Stimulated activated CD4-positive, alpha-beta T cell treated with anti-CD3 and anti-CD28 coated beads, Interleukin-12 subunit alpha, Interleukin-12 subunit beta, amount 100 ng/mL, for 4 hours (primary cell): Measurements from ENCODE around the gene WNT1.

Experiments used
- DNase-seq: peaks from one replicate; pipeline ENCODE4 v3.0.0-alpha.2; 2020

The WNT1 gene

DNA sequence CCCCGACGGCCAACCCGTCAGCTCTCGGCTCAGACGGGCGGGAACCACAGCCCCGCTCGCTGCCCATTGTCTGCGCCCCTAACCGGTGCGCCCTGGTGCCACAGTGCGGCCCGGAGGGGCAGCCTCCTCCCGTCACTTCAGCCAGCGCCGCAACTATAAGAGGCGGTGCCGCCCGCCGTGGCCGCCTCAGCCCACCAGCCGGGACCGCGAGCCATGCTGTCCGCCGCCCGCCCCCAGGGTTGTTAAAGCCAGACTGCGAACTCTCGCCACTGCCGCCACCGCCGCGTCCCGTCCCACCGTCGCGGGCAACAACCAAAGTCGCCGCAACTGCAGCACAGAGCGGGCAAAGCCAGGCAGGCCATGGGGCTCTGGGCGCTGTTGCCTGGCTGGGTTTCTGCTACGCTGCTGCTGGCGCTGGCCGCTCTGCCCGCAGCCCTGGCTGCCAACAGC lies at the start of gene WNT1:
TSS of gene WNT1 (plus strand) at position 32 of the 450 bp plus-strand sequence. CDS start at position 361, 329 bp downstream.
- no peak for DNase-seq

DNA sequence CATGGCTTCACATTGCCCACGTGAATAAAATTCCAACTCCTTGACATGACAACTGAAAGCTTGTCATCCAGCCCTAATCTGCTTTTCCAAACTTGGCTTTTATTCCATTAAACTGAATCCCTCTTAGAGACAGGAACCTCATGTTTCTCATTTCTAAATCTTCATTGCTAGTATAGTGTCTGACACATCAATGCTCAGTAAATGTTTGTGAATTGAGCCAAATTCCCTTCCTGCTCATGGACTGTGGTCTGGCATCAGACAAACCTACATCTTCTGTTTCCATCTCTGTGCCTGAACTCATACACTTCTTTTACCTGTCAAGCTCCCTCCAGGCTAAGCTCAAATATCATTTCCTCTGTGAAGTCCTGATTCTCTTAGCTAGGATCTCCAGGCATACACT lies 48.6 kb upstream of the WNT1 start:
- no peak for DNase-seq

- DNase-seq: no peak
Measured at GRCh38 chr12:48930475-48930874, 47.6 kb upstream of the WNT1 start.

DNA sequence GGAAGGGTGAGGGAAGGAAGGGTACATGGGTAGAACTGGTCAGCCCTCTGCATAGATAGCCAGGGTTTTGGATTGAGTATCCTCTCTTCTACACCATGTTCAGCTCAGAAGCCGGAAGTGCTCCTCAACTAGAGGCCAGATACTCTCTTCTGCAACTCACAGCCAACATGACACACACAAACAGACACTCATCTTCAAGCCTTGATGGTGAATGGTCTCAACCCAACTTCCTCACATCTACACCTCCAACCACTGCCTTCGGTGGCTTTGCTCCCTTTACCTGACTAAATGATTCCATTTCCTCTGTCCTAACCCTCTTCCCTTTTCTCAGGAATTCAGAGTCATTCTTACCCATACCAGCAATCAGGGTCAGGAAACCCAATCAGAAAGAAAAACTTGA lies 45.2 kb upstream of the WNT1 start:
- DNase-seq: no peak

GRCh38 chr12:48933664-48934311 lies 44.3 kb upstream of the WNT1 start:
- no peak for DNase-seq

DNA sequence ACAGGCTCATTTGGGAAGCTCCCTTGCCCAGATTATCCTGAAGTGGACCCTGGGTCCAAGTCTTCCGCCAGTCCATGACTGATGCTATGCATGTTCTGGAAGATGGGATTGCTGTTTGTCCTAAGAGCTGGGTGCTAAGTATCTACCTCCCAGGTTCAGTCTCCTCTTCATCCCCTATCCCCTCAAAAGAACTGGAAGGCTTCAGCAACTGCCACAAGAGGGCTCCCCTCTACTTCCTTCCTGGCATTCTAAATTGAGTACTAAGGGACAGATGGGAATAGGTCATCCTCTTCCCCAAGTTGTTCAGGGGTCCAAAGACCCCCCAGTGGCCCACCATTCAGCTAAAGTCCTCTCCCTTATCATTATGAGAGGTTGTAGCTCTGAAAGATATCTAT lies 43.8 kb upstream of the WNT1 start:
- no peak for DNase-seq

GRCh38 chr12:48936379-48936979 lies 41.6 kb upstream of the WNT1 start:
- peak; percentile 82 for DNase-seq

DNA sequence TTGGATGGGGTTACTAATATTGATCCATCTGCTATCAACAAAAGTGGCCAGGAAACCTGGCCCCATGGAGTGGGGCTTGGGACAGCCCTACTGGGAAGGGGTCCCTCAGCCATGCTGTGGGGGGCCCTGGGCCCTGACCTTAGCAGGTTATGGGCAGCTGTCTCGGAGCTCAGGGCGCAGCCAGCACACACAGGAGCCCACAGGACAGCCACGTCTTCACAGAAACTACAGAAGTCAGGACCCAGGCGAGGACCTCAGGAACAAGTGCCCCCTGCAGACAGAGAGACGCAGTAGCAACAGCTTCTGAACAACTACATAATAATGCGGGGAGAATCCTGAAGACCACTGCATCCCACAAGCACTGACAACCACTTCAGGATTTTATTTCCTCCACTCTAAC lies 41.0 kb upstream of the WNT1 start:
- no peak for DNase-seq

- DNase-seq: no peak
Measured at GRCh38 chr12:48938805-48939204, 39.3 kb upstream of the WNT1 start.

- no peak for DNase-seq
Measured at GRCh38 chr12:48940181-48940580, 37.9 kb upstream of the WNT1 start.

DNA sequence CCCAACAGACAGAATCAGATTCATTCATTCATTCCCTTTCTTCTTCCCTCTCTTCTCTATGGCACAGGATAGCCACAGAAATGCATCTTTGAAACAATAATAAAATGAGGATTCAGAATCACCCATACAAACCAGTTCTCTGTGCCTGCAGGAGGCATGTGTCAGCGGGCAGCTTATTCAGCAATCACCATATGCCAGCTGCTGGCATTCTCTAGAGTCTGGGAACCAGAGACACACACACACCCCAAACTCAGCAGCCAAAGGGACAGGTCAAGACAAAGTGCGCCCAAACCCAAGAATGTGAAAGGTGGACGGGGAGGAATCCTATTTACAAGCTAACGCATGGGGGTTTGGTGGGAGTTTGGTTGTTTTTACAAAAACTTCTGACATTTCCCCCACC lies 34.9 kb upstream of the WNT1 start:
- DNase-seq: no peak

DNA sequence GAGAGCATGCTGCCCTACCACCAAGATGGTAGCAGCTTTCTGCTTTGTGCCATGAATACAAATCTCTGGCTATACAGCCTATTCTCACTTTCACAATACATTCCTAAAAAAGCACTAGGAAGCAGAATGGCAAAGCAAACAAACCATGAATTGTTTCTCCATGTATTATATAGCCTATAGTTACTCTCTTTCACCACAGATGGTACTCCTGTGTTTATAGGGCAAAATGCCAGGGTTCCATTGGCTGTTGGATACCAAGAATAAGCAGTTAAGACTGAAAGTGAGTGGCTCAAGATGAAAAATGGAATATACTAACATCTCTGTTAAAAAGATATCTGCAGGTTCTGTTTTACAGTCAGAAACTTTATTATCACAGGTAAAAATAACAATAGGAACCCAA lies 31.9 kb upstream of the WNT1 start:
- no peak for DNase-seq

DNA sequence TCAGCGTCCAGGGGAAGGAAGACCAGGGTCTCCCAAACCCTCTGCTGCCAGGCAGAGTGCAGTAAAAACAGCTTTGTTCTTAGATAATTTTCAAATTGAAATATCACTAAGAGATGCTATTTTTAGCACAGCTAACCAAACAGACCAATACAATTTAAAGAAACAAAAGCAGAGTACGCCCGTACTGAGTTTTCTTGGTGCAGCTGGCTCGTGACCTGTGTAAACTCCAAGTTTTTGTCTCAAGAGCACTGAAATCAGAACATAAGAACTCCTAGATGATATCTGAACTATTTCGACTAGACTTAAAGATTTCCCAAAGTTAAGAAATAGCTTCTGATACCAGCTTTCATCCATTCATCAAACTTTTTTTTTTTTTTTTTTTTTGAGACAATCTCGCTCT lies 31.2 kb upstream of the WNT1 start:
- no peak for DNase-seq

- DNase-seq: no peak
Measured at GRCh38 chr12:48947727-48948126, 30.4 kb upstream of the WNT1 start.

DNA sequence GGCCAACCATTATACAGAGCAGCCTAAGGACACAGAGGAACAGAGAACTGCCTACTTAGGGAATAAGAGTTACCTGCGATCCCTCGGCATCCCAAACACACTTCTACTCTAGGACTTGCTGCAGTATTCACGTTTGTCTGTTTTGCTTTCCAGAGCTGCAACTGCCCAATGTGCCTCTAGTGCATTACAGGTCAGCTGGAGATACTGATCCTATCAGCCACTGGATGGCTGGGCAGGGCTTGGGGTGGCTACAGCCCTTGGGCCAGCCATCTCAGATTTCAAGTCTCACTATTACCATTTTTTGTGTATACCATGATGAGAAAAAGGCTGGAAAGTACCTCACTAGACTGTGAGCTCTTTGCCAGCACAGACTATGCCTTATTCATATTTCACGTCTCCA lies 25.4 kb upstream of the WNT1 start:
- DNase-seq: no peak

DNA sequence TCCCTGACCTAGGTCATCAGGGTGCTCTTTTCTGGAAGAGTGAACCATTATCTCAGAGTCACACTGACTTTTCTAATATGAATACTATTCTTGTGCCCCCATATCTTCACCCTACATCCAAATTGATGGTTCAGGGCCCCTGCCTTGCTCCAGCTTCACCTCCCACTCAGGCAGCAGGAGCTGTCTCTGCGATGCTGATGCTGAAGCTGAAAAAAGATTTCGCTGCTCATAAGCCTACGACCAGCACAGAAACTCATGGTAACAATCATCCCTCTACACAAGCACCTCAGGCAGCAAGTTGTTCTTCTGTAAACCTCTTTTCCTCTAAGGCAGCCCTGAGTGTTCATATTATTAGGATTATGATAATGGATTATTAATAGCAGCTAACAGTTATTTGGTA lies 24.1 kb upstream of the WNT1 start:
- DNase-seq: no peak

GRCh38 chr12:48954841-48955501 lies 23.2 kb upstream of the WNT1 start:
- no peak for DNase-seq

- DNase-seq: no peak
Measured at GRCh38 chr12:48956279-48957140, 21.6 kb upstream of the WNT1 start.

- DNase-seq: peak; percentile 91
Measured at GRCh38 chr12:48957141-48958048, 20.7 kb upstream of the WNT1 start, which contains the start of gene ARF3. Gene ARF3, minus strand, starts transcription at chr12:48957487. Its CDS starts 16,392 bp downstream, at chr12:48941095.

DNA sequence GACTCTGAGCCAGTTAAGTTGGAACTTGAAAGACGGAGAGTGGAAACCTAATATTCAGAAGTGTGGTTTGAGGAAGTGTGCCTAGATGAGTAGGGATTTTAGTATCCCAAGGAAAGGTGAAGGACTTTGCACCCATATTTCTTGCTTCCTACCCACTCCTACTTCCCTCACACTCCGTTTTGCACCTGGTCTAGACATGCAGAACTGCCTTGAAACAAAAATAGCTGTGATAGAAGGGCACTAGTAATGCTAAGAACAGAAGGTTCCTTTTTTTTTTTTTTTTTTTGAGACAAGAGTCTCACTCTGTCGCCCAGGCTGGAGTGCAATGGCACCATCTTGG lies 20.1 kb upstream of the WNT1 start:
- DNase-seq: no peak

- DNase-seq: no peak
Measured at GRCh38 chr12:48960834-48961233, 17.3 kb upstream of the WNT1 start.

GRCh38 chr12:48961331-48961730 lies 16.8 kb upstream of the WNT1 start:
- DNase-seq: no peak
